WTC11 (cell line): ENCODE measurements around the gene TRIB2. TPM values are rescaled to one million over a fixed set of nuclear protein-coding genes. Genes with fewer than 3 reads are reported as not detected.

ENCODE experiments used
- ATAC-seq: fragments of 200-7000 bp; cut with Tn5 transposase; 2 replicates; pipeline ENCODE4 v1.10.0; 2021; ENCODE audit warnings: mild to moderate bottlenecking, moderate library complexity
- CTCF ChIA-PET: fragments of 300-600 bp; sonication (Branson Sonifier 250); formaldehyde crosslinking; loops from one replicate; lab custom pipeline; 2021; ENCODE audit warnings: antibody characterized with exemption; lab: Charles Lee
- POLR2A ChIA-PET: fragments of 350-600 bp; sonication (Branson Sonifier 250); formaldehyde crosslinking; loops from one replicate; lab custom pipeline; 2021; ENCODE audit warnings: antibody characterized with exemption; lab: Charles Lee
- DNase-seq: peaks from one replicate; pipeline ENCODE4 v3.0.0; 2021; ENCODE audit warnings: low spot score
- H3K27ac Mint-ChIP-seq: 2 replicates; pipeline ENCODE4 v1.8.0; 2021; ENCODE audit warnings: mixed read lengths
- H3K27me3 Mint-ChIP-seq: 2 replicates; pipeline ENCODE4 v1.8.0; 2021; ENCODE audit warnings: low read depth, mild to moderate bottlenecking, moderate library complexity, mixed read lengths
- H3K36me3 Mint-ChIP-seq: 2 replicates; pipeline ENCODE4 v1.8.0; 2021; ENCODE audit warnings: mixed read lengths
- H3K4me1 Mint-ChIP-seq: 2 replicates; pipeline ENCODE4 v1.8.0; 2022; ENCODE audit warnings: mixed read lengths
- H3K4me3 Mint-ChIP-seq: 2 replicates; pipeline ENCODE4 v1.8.0; 2021; ENCODE audit warnings: mild to moderate bottlenecking, moderate library complexity, mixed read lengths
- H3K9me3 Mint-ChIP-seq: 2 replicates; pipeline ENCODE4 v1.8.0; 2021; ENCODE audit warnings: mixed read lengths
- ARID4B ChIP-seq: sonication (generic); formaldehyde crosslinking; IDR thresholded peaks from 2 replicates; pipeline ENCODE4 v1.8.0; 2023; ENCODE audit warnings: missing genetic modification reagents, mild to moderate bottlenecking, borderline replicate concordance
- ATF1 ChIP-seq: sonication (generic); formaldehyde crosslinking; IDR thresholded peaks from 2 replicates; pipeline ENCODE4 v1.8.1; 2023; ENCODE audit warnings: mild to moderate bottlenecking, moderate library complexity, missing genetic modification reagents
- ATF2 ChIP-seq: sonication (generic); formaldehyde crosslinking; IDR thresholded peaks from 2 replicates; pipeline ENCODE4 v1.8.1; 2022; ENCODE audit warnings: low read depth, missing genetic modification reagents, borderline replicate concordance
- CREM ChIP-seq: sonication (generic); formaldehyde crosslinking; IDR thresholded peaks from 2 replicates; pipeline ENCODE4 v1.8.1; 2022; ENCODE audit warnings: mild to moderate bottlenecking, missing genetic modification reagents, moderate library complexity
- CTCF ChIP-seq: fragments of 200-600 bp; IDR thresholded peaks from 2 replicates; pipeline ENCODE4 v1.8.0; 2022; ENCODE audit warnings: antibody characterized with exemption
- EMX1 ChIP-seq: fragments of 250-450 bp; sonication (Bioruptor Pico); IDR thresholded peaks from 2 replicates; pipeline ENCODE4 v1.8.0; 2021; ENCODE audit warnings: mild to moderate bottlenecking
- ESRRA ChIP-seq: sonication (generic); formaldehyde crosslinking; IDR thresholded peaks from 2 replicates; pipeline ENCODE4 v1.8.1; 2022; ENCODE audit warnings: mild to moderate bottlenecking, missing genetic modification reagents, borderline replicate concordance
- HMGA2 ChIP-seq: fragments of 250-450 bp; sonication (Bioruptor Pico); IDR thresholded peaks from 2 replicates; pipeline ENCODE4 v1.4.0; 2021; ENCODE audit warnings: mild to moderate bottlenecking, moderate library complexity
- HMGXB4 ChIP-seq: sonication (generic); formaldehyde crosslinking; IDR thresholded peaks from 2 replicates; pipeline ENCODE4 v1.8.1; 2023; ENCODE audit warnings: mild to moderate bottlenecking, moderate library complexity, missing genetic modification reagents
- IRF2 ChIP-seq: sonication (generic); formaldehyde crosslinking; IDR thresholded peaks from 2 replicates; pipeline ENCODE4 v1.8.0; 2022; ENCODE audit warnings: low read depth, missing genetic modification reagents, borderline replicate concordance
- RELA ChIP-seq: sonication (generic); formaldehyde crosslinking; IDR thresholded peaks from 2 replicates; pipeline ENCODE4 v1.8.1; 2022; ENCODE audit warnings: missing genetic modification reagents, mild to moderate bottlenecking, borderline replicate concordance
- SMAD4 ChIP-seq: sonication (generic); formaldehyde crosslinking; IDR thresholded peaks from 2 replicates; pipeline ENCODE4 v1.8.0; 2022; ENCODE audit warnings: mild to moderate bottlenecking, missing genetic modification reagents
- TCF7 ChIP-seq: sonication (generic); formaldehyde crosslinking; IDR thresholded peaks from 2 replicates; pipeline ENCODE4 v1.8.0; 2022; ENCODE audit warnings: mild to moderate bottlenecking, low read depth, missing genetic modification reagents, moderate library complexity
- TEAD4 ChIP-seq: sonication (generic); formaldehyde crosslinking; IDR thresholded peaks from 2 replicates; pipeline ENCODE4 v1.8.0; 2022; ENCODE audit warnings: mild to moderate bottlenecking, missing genetic modification reagents
- USF1 ChIP-seq: sonication (generic); formaldehyde crosslinking; IDR thresholded peaks from 2 replicates; pipeline ENCODE4 v1.8.0; 2022; ENCODE audit warnings: mild to moderate bottlenecking, missing genetic modification reagents
- ZNF138 ChIP-seq: sonication (generic); formaldehyde crosslinking; conservative IDR thresholded peaks from 2 replicates; pipeline ENCODE4 v1.8.1; 2022; ENCODE audit warnings: mild to moderate bottlenecking, moderate library complexity, missing genetic modification reagents
- ZNF425 ChIP-seq: fragments of 250-450 bp; sonication (Bioruptor Pico); conservative IDR thresholded peaks from 2 replicates; pipeline ENCODE4 v1.9.0; 2021; ENCODE audit warnings: mild to moderate bottlenecking
- total RNA-seq: library from RNA; stranded (reverse); gene quantifications from 3 replicates; pipeline ENCODE4 v1.2.3, GENCODE V29; 2021

TRIB2 gene
- total RNA-seq, 1 experiment from 2014 or later: 89.3 TPM

- TF ChIP-seq ATF2 (CRISPR knock-in tag) (no peak), CREM (CRISPR knock-in tag) (no peak), EMX1 (CRISPR knock-in tag) (no peak), IRF2 (CRISPR knock-in tag) (no peak), ESRRA (CRISPR knock-in tag) (no peak)
These were observed 1.3 kb upstream of the TRIB2 start (continued) for GRCh38 chr2:12715258-12716031.

GRCh38 chr2:12716032-12716281 lies 779 bp upstream of the TRIB2 start:
- ChIA-PET POLR2A (interaction anchor here (0.7 to 1.3 kb wide), 2 partner anchors 41 to 215 kb away, joined by 3 read pairs; no protein-coding TSS in a partner anchor), CTCF (interaction anchor here (0.6 to 3.6 kb wide), 30 partner anchors 10 to 886 kb away, joined by 3 to 31 read pairs (median 4); no protein-coding TSS in a partner anchor)
- Mint-ChIP-seq H3K36me3 (peaks cover 5% of the 10 kb centered on the region; the same call in 1 of the 2 replicates), H3K9me3 (peaks cover 4% of the 10 kb centered on the region), H3K4me1 (peaks cover 34% of the 10 kb centered on the region), H3K27ac (peak overlapping the region; percentile 81), H3K27me3 (peaks cover 5% of the 10 kb centered on the region; the same call in 1 of the 2 replicates), H3K4me3 (peak overlapping the region; percentile 87)
- peak; percentile 10; the same call in 1 of the 2 replicates for ATAC-seq
- DNase-seq: peak; percentile 68
- TF ChIP-seq SMAD4 (no peak), HMGA2 (CRISPR knock-in tag) (no peak), CTCF (peak; percentile 53; the same call in 1 of the 2 replicates), ARID4B (CRISPR knock-in tag) (no peak), USF1 (no peak), ATF1 (CRISPR knock-in tag) (no peak), TEAD4 (CRISPR knock-in tag) (no peak)

GRCh38 chr2:12717191-12718014 lies 667 bp downstream of the TRIB2 start:
- CTCF ChIA-PET: interaction anchor here (0.6 to 3.6 kb wide), 28 partner anchors 9 to 888 kb away, joined by 3 to 31 read pairs (median 6); no protein-coding TSS in a partner anchor
- H3K4me1 Mint-ChIP-seq: peaks cover 47% of the 10 kb centered on the region
- ATAC-seq: peak; percentile 41
- no peak for TF ChIP-seq CREM (CRISPR knock-in tag)
- no peak for TF ChIP-seq ZNF425 (CRISPR knock-in tag)
- peak; percentile 73; the same call in 1 of the 2 replicates for TF ChIP-seq HMGXB4 (CRISPR knock-in tag)
- TF ChIP-seq ZNF138 (CRISPR knock-in tag): no peak
- TF ChIP-seq TCF7 (CRISPR knock-in tag): 0 out of 2 replicates have a peak, but pooled peaks have one; percentile 23
- TF ChIP-seq RELA (CRISPR knock-in tag): no peak
- TF ChIP-seq ESRRA (CRISPR knock-in tag): no peak

More at GRCh38 chr2:12717191-12718014, 667 bp downstream of the TRIB2 start:
- peaks cover 4% of the 10 kb centered on the region for H3K9me3 Mint-ChIP-seq
- peaks cover 5% of the 10 kb centered on the region; the same call in 1 of the 2 replicates for H3K27me3 Mint-ChIP-seq
- peak overlapping the region; percentile 98 for H3K4me3 Mint-ChIP-seq
- H3K27ac Mint-ChIP-seq: peak overlapping the region; percentile 94; the same call in 1 of the 2 replicates
- peak; percentile 74 for DNase-seq
- peaks cover 5% of the 10 kb centered on the region; the same call in 1 of the 2 replicates for H3K36me3 Mint-ChIP-seq
- POLR2A ChIA-PET: interaction anchor here (1.1 kb wide), 1 partner anchor 888 kb away, joined by 3 read pairs; no protein-coding TSS in a partner anchor
